ENCODE data around the gene PARVA.

DNA sequence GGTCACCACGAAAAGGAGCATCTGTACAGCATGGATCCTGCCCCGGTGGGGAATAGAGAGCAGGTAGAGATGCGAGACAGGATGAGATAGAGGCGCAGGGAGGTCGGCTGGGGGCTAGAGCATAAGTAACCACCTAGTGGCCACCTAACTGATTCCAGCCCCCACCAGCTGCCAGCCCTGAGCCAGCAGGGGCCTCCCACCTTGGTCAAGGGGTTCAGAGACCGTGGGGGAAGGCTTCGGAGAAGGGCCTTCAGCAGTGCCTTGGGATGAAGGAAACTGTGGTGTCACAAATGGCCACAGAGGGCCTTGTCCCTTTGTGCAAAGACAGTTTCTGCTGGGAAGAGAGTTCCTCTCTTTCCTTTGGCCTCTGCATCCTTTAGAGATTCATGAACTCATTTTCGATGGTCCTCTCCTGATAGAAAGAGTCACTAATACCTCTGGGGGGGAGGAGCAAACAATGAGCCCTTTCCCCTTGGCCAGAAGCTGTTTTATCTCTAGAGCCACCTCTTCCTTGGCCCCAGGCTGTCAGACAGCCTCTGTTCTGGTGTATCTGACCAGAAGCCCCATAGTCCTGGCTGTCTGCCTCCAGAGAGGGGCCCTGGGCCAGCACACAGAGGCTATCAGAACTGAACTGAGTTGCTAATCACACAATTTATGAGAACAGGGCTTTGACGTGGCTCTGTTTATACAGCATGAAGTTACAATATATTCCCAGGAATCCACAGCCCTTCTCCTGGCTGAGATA, 146.0 kb downstream of the PARVA start:
- TF ChIP-seq, protein P1, sequence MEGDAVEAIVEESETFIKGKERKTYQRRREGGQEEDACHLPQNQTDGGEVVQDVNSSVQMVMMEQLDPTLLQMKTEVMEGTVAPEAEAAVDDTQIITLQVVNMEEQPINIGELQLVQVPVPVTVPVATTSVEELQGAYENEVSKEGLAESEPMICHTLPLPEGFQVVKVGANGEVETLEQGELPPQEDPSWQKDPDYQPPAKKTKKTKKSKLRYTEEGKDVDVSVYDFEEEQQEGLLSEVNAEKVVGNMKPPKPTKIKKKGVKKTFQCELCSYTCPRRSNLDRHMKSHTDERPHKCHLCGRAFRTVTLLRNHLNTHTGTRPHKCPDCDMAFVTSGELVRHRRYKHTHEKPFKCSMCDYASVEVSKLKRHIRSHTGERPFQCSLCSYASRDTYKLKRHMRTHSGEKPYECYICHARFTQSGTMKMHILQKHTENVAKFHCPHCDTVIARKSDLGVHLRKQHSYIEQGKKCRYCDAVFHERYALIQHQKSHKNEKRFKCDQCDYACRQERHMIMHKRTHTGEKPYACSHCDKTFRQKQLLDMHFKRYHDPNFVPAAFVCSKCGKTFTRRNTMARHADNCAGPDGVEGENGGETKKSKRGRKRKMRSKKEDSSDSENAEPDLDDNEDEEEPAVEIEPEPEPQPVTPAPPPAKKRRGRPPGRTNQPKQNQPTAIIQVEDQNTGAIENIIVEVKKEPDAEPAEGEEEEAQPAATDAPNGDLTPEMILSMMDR (IDR thresholded peaks at IDR 0.05), result no peak
- TF ChIP-seq POLR2A (IDR thresholded peaks at IDR 0.05), result no peak
